Activated CD8-positive, alpha-beta memory T cell treated with anti-CD3 and anti-CD28 coated beads, Interleukin-2, amount 50 U/mL, for 24 hours (primary cell): ENCODE measurements around the gene NLN.
"Not testable (repeated sequence)": the region's sequence is repeated elsewhere in the genome, so short reads cannot be mapped to it uniquely, and the experiment has no call there.

Experiments
- DNase-seq: peaks from one replicate; pipeline ENCODE4 v3.0.0-alpha.2; 2020; ENCODE audit errors: extremely low read depth

The NLN gene

GRCh38 chr5:65871776-65872175, 149.8 kb downstream of the NLN start:
- DNase-seq = not testable (repeated sequence)

- DNase-seq = no peak
Observed at GRCh38 chr5:65873181-65873750, 151.3 kb downstream of the NLN start.

- no peak for DNase-seq
Observed at GRCh38 chr5:65874241-65874640, 152.2 kb downstream of the NLN start.

- DNase-seq = no peak
Observed at GRCh38 chr5:65876496-65876895, 154.5 kb downstream of the NLN start.

GRCh38 chr5:65876970-65877369, 155.0 kb downstream of the NLN start:
- DNase-seq = no peak
